Heart right ventricle (tissue), 16 donors: ENCODE data around the gene MAGI2. TPM values are rescaled to one million over a fixed set of nuclear protein-coding genes. Genes with fewer than 3 reads are reported as not detected.
"Not testable (repeated sequence)": the region's sequence is repeated elsewhere in the genome, so short reads cannot be mapped to it uniquely, and the experiment has no call there.

ENCODE experiments used
- ATAC-seq, 8 donors: fragments of 200-7000 bp; cut with Tn5 transposase; one replicate each; pipeline ENCODE4 v1.9.1; 2020; ENCODE audit warnings: mild to moderate bottlenecking in 8 of 8, moderate library complexity in 8 of 8, moderate number of reproducible peaks in 1 of 8
- DNase-seq, 2 donors: peaks; one replicate each; pipeline ENCODE4 v3.0.0-alpha.2; 2020
- H3K27ac ChIP-seq, 10 donors: fragments of 200-600 bp; sonication (generic) in 2 of 10; one replicate each; pipeline versions ENCODE4 v1.5.0 to v1.8.0; 2020 to 2022; ENCODE audit warnings: mild to moderate bottlenecking in 3 of 10
- H3K27me3 ChIP-seq, 7 donors: fragments of 200-600 bp; one replicate each; pipeline ENCODE4 v1.8.0; 2021 to 2022; ENCODE audit warnings: mild to moderate bottlenecking in 2 of 7
- H3K36me3 ChIP-seq, 9 donors: fragments of 200-600 bp; sonication (generic) in 1 of 9; one replicate each; pipeline versions ENCODE4 v1.5.0 to v1.8.0; 2020 to 2022; ENCODE audit warnings: mild to moderate bottlenecking in 2 of 9
- H3K4me1 ChIP-seq, 9 donors: fragments of 200-600 bp; sonication (generic) in 1 of 9; one replicate each; pipeline versions ENCODE4 v1.5.0 to v1.8.0; 2020 to 2022; ENCODE audit warnings: mild to moderate bottlenecking in 4 of 9
- H3K4me3 ChIP-seq, 10 donors: fragments of 200-600 bp; sonication (generic) in 2 of 10; one replicate each; pipeline versions ENCODE4 v1.5.0 to v1.8.0; 2020 to 2022; ENCODE audit warnings: mild to moderate bottlenecking in 7 of 10, moderate library complexity in 2 of 10
- H3K9me3 ChIP-seq, 11 donors: fragments of 200-600 bp in 10 of 11; sonication (generic) in 2 of 11; one replicate each; pipeline versions ENCODE4 v1.5.0 to v1.8.0; 2013 to 2022; ENCODE audit warnings: mild to moderate bottlenecking in 2 of 11, control low read depth in 1 of 11, moderate library complexity in 1 of 11
- CTCF ChIP-seq, 9 donors: fragments of 200-600 bp; sonication (generic) in 2 of 9; IDR thresholded peaks; one replicate each; pipeline versions ENCODE4 v1.5.0 to v1.8.0; 2021 to 2022; ENCODE audit warnings: antibody characterized with exemption in 9 of 9, mild to moderate bottlenecking in 5 of 9, moderate library complexity in 1 of 9
- WGBS, 2 donors: extraction: QIAGEN DNeasy Blood & Tissue Kit; methylation state at CpG; one replicate each; pipeline ENCODE4 v1.1.7; 2013; ENCODE audit warnings: inconsistent platforms in 1 of 2; 5-methylcytosine and 5-hydroxymethylcytosine counted together
- intact Hi-C, 10 donors: fragments of 100-400 bp; cut with DNase I; formaldehyde crosslinking; loops; one replicate each; pipeline versions ENCODE4 v1.11.1 to v1.14.2; 2022
- polyA plus RNA-seq, 2 donors: library from polyadenylated mRNA; stranded (reverse); fragments of 200-250 nt; gene quantifications; one replicate each; pipeline ENCODE4 v1.2.3, GENCODE V29; 2013
- total RNA-seq, 10 donors: library from RNA; stranded (reverse); fragmentation: NEBNext Ultra II Directional in 3 of 10; extraction: Animal tissue kit (Norgen Biotek cat#: 25700) in 3 of 10; gene quantifications; one replicate each; pipeline versions ENCODE4 v1.2.1 to v1.2.4, GENCODE V29; 2021 to 2023
- donor health status: Arrhythmogenic right ventricular cardiomyopathy.
- donor health status: ischemic (EF 13 %, LVEDD 7.1; RV severe dilation, severe dysfunction).
- donor health status: healthy with polysubstance abuse.
- donor health status: DM: no; HTN: yes; CAD: no.
- donor health status: DM: no; HTN: no; CAD: no.
- donor health status: ischemic (EF 25% LVEDD 6.9; RV normal size, moderate dysfunction).
- donor health status: ischemic (EF 25% LVEDD 5.7; RV mildly dilated, moderate dysfunction).
- donor health status: healthy.
- donor health status: DM: yes; HTN: yes; CAD: no.
- donor health status: Ischemic cardiomyopathy.
- donor health status: ischemic (EF 35%, LVEDD 5.7; RV mildly dilated, moderate dysfunction).
- donor health status: nonischemic (EF 11% LVEDD 7.7; RV severe dilation, severe dysfunction).
- donor health status: DM: yes; HTN: yes; CAD: no.
- donor health status: PGD.
- donor health status: ischemic (EF 29% LVEDD 5.4; RV normal size, mild dysfunction).
- donor health status: nonischemic (EF 23%, LVEDD 6.1; RV moderate dilation, normal function).

The MAGI2 gene
- total and polyA plus RNA-seq, 12 donors = 0.83 to 6.0 (median 4.1) TPM

- no peaks in the 10 kb centered on the region for H3K4me1 ChIP-seq
- 81 to 88% methylated on average over 4 of the region's 4 CpGs for WGBS, 2 donors
- H3K27ac ChIP-seq = no peak overlapping the region
- no peaks in the 10 kb centered on the region for H3K36me3 ChIP-seq
- no peak overlapping the region for H3K4me3 ChIP-seq
- ATAC-seq (no peak), DNase-seq (no peak)
- intact Hi-C loops = no loop called here
- H3K9me3 ChIP-seq = peaks cover 0 to 4% (median 0%) of the 10 kb centered on the region in 11 donors
- no peaks in the 10 kb centered on the region for H3K27me3 ChIP-seq
- no peak for TF ChIP-seq CTCF (IDR thresholded peaks at IDR 0.05)
These were observed 1450.8 kb downstream of the MAGI2 start for GRCh38 chr7:78002715-78003114.

- no peak for ATAC-seq
- intact Hi-C loops = no loop called here
- H3K4me1 ChIP-seq = no peaks in the 10 kb centered on the region
- H3K36me3 ChIP-seq = no peaks in the 10 kb centered on the region
- no peak for TF ChIP-seq CTCF (IDR thresholded peaks at IDR 0.05)
- WGBS, 2 donors = 76 to 78% methylated on average over 3 of the region's 3 CpGs
- no peak overlapping the region for H3K27ac ChIP-seq
- H3K4me3 ChIP-seq = no peak overlapping the region
- DNase-seq = no peak
- no peaks in the 10 kb centered on the region for H3K27me3 ChIP-seq
- peaks cover 0 to 4% (median 0%) of the 10 kb centered on the region in 11 donors for H3K9me3 ChIP-seq
These were observed 1451.4 kb downstream of the MAGI2 start for GRCh38 chr7:78002021-78002420.

- H3K27me3 ChIP-seq, ATAC-seq, H3K4me3 ChIP-seq, intact Hi-C loops, DNase-seq, H3K36me3 ChIP-seq, H3K9me3 ChIP-seq, H3K4me1 ChIP-seq, H3K27ac ChIP-seq: not testable (repeated sequence)
- WGBS, 2 donors = 82 to 85% methylated on average over 3 of the region's 3 CpGs
These were observed 1454.3 kb downstream of the MAGI2 start for GRCh38 chr7:77999168-77999567.

- intact Hi-C loops = no loop called here
These were observed 1457.8 kb downstream of the MAGI2 start for GRCh38 chr7:77995717-77996116.

More at GRCh38 chr7:77995717-77996116, 1457.8 kb downstream of the MAGI2 start:
- Histone ChIP-seq H3K9me3 (peaks cover 0 to 4% (median 0%) of the 10 kb centered on the region in 11 donors), H3K27ac (no peak overlapping the region), H3K4me1 (no peaks in the 10 kb centered on the region), H3K27me3 (no peaks in the 10 kb centered on the region), H3K4me3 (no peak overlapping the region), H3K36me3 (no peaks in the 10 kb centered on the region)
- WGBS, 2 donors = 68 to 70% methylated on average over 6 of the region's 6 CpGs
- ATAC-seq (no peak), DNase-seq (no peak)
- TF ChIP-seq CTCF (IDR thresholded peaks at IDR 0.05) = no peak
